IPS DF 4.7 (cell line): Measurements from ENCODE around the gene XBP1.
"Not testable (repeated sequence)": the region's sequence is repeated elsewhere in the genome, so short reads cannot be mapped to it uniquely, and the experiment has no call there.

ENCODE experiments used
- DNase-seq: peaks from one replicate; pipeline ENCODE4 v3.0.0-alpha.2; 2013; ENCODE audit warnings: low spot score; ENCODE audit errors: extremely low read depth

XBP1 gene

GRCh38 chr22:28754512-28754911 lies 45.9 kb downstream of the XBP1 start:
- DNase-seq, result not testable (repeated sequence)

GRCh38 chr22:28750471-28750881 lies 49.9 kb downstream of the XBP1 start:
- no peak for DNase-seq
